ENCODE data around the gene CDS2. TPM values are rescaled to one million over a fixed set of nuclear protein-coding genes. Genes with fewer than 3 reads are reported as not detected.
A peak's percentile ranks its signal among the peaks of the same experiment; 100 is the strongest.

The CDS2 gene
- total RNA-seq, 3 donors from 2014 or later = 31.3 to 37.6 (median 35.3) TPM

DNA sequence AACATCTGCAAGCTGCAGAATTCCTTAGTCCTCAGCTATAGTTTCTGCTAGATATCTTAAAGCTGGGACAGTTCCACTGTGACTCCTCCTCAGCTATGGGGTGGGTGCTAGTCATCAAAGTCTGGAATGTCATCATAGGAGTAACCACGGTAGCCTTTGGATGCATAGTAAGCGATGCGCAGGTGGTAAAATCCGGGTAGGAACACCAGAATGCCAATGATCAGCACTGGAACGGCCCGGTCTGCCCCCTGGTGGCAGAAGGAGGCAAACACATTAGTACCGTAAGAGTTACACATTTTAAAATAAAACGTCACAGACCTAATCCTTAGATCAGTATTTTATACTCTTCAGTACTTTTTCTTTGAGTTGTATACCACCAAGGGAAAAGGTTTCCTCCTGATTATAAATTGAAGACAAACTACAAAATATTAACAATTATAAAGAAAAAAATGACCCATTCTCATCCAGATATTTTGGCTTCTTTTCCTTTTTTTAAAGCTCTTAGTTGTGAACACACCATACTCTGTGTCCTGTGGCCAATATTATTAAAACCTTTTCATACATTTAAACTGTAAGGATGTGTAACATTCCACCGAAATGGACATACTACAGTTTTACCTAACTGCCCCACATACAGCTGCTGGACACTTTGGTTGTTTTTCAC lies 26.0 kb upstream of the CDS2 start:
- peaks cover 18% of the 10 kb centered on the region for H3K4me1 Mint-ChIP-seq (ENCODE audit: low read depth)
- no peaks in the 10 kb centered on the region for H3K27me3 Mint-ChIP-seq (ENCODE audit: low read depth)
- H3K36me3 Mint-ChIP-seq (ENCODE audit: insufficient read depth) = peaks cover 40% of the 10 kb centered on the region
- peak; percentile 69 to 80 for ATAC-seq
- H3K4me3 Mint-ChIP-seq = no peak overlapping the region
- no peaks in the 10 kb centered on the region for H3K9me3 Mint-ChIP-seq
- peak; percentile 78 for DNase-seq

DNA sequence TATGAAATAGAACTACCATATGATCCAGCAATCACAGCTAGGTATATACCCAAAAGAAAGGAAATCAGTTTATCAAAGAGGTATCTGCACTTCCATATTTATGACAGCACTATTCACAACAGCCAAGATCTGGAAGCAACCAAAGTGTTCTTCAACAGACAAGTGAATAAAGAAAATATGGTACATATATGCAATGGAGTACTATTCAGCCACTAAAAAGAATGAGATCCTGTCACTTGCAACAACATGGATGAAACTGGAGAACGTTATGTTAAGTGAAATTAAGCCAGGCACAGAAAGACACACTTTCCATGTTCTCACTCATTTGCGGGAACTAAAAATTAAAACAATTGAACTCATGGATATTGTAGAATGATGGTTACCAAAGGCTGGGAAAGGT lies 22.3 kb upstream of the CDS2 start:
- Mint-ChIP-seq H3K9me3 (no peaks in the 10 kb centered on the region), H3K4me1 (ENCODE audit: low read depth) (peaks cover 18% of the 10 kb centered on the region), H3K4me3 (no peak overlapping the region), H3K36me3 (ENCODE audit: insufficient read depth) (peaks cover 28% of the 10 kb centered on the region), H3K27me3 (ENCODE audit: low read depth) (no peaks in the 10 kb centered on the region)
- DNase-seq (no peak), ATAC-seq (no peak)

DNA sequence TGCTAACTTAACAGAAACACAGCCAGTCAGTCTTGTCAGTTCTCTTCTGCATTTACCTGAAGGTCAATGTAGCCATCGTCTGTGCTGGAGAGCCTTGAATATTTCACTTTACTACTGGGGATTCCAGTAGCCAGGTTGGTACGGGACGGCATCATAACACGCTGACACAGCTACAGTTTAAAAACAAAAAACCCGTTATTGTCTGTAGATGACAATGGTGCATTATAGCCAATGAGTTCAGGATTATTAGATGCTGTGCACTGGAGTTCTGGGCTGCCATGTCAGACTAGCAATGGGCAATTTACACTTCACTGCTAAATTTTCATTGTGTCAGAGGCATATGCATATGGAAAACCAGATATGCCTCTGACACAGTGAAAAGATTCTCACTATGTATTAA lies 17.5 kb upstream of the CDS2 start:
- no peaks in the 10 kb centered on the region for H3K9me3 Mint-ChIP-seq
- no peak for DNase-seq
- no peak for ATAC-seq
- no peak overlapping the region for H3K4me3 Mint-ChIP-seq
- H3K36me3 Mint-ChIP-seq (ENCODE audit: insufficient read depth) = peaks cover 16% of the 10 kb centered on the region
- peaks cover 18% of the 10 kb centered on the region for H3K4me1 Mint-ChIP-seq (ENCODE audit: low read depth)
- H3K27me3 Mint-ChIP-seq (ENCODE audit: low read depth) = no peaks in the 10 kb centered on the region

DNA sequence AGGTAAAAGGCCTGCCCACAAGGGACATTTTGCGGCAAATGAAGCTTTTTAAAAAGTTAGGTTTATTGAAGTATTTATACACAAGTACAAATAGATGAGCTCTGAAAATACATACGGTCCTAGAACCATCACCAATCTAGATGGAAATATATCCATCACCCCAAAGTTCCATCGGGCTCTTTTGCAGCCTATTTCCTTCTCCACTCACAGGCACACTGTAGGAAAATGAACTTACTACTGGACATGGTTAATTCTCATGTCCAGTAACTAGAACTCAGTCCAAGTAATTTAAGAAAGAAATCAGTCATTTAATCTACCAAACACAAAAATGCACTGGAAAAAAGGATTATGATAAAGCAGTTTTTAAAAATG lies 13.2 kb upstream of the CDS2 start:
- peak overlapping the region; percentile 95 for H3K4me3 Mint-ChIP-seq
- H3K4me1 Mint-ChIP-seq (ENCODE audit: low read depth) = peaks cover 30% of the 10 kb centered on the region
- H3K27me3 Mint-ChIP-seq (ENCODE audit: low read depth) = no peaks in the 10 kb centered on the region
- no peaks in the 10 kb centered on the region for H3K9me3 Mint-ChIP-seq
- peaks cover 43% of the 10 kb centered on the region for H3K36me3 Mint-ChIP-seq (ENCODE audit: insufficient read depth)
- DNase-seq (no peak), ATAC-seq (no peak)

DNA sequence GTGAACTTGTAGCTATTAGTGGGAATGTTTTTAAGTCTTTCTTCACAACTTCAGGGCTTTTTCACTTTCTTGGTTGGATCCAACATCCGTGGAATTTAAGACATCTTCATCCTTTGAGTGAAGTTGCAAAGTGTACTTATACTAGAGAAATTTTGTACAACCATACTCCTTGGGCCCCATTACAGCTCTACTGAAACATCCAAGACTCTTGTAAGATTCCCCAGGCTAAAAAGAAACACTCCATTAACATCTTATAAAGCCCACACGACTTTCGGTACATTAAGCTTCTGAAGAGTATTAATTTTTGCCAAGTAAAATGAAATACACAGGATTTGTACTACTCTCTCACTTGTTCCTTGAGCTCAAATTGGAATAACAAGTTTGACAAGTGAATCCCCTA lies 12.4 kb upstream of the CDS2 start:
- Mint-ChIP-seq H3K4me3 (peak overlapping the region; percentile 95), H3K27me3 (ENCODE audit: low read depth) (no peaks in the 10 kb centered on the region), H3K9me3 (no peaks in the 10 kb centered on the region), H3K4me1 (ENCODE audit: low read depth) (peaks cover 30% of the 10 kb centered on the region), H3K36me3 (ENCODE audit: insufficient read depth) (peaks cover 36% of the 10 kb centered on the region)
- ATAC-seq (no peak), DNase-seq (no peak)

DNA sequence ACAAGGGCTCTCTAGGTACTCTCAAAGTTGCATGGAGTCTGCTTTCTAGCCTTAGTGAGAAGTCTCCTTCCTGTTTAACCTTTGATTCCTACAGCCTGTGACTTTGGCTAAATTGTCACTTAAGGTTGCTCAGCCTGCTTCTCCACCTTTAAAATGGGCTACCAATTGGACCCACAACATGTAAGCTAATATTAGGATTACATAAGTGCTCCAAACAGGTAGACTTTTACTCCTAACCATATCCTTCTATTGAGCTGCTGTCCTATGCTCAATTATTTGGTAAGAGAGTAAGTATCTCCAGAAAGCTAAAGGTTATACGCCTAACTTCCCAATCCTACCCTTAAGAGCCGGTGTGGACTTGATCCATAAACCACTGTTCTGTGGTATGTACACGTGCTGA lies 9.9 kb upstream of the CDS2 start:
- no peaks in the 10 kb centered on the region for H3K27me3 Mint-ChIP-seq (ENCODE audit: low read depth)
- peak overlapping the region; percentile 95 for H3K4me3 Mint-ChIP-seq
- peaks cover 33% of the 10 kb centered on the region for H3K36me3 Mint-ChIP-seq (ENCODE audit: insufficient read depth)
- H3K4me1 Mint-ChIP-seq (ENCODE audit: low read depth) = peaks cover 39% of the 10 kb centered on the region
- no peaks in the 10 kb centered on the region for H3K9me3 Mint-ChIP-seq
- DNase-seq (no peak), ATAC-seq (no peak)

DNA sequence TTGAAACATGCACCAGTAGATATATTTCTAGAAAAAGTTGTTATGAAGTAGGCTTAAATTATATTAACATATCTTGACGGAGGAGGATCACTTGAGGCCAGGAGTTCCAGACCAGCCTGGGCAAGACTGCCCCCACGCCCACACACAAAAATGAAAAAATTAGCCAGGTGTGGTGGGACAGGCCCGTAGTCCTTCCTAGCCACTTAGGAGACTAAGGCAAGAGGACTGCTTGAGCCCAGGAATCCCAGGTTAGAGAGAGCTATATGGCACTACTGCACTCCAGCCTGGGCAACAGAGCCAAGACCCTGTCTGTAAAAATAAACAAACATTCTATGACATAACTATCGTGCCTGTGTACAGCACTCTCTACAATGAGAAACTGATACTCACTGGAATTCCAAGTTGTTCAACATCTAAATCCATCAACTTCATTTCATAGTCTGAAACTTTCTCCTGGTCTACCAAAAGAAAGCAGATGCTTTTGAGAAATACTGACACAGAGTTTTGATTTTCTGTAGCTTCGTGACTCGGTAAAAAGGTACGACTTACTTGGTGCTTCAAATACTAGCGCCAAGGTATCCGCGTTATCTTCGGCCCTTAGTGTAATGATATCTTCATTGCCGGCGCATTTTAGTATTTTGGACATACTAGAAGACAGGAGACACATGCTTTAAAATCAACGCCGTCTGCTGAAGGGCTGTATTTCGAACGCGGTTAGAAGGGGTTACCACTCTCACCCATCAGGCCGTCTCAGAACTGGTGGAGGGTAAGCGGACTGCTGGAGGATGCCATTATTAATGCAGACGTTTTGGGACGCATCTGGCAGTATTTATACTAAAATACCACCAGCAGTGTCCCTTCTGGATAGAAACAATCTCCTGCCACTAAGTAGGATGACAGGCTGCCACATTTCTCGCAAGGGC lies 8.3 kb upstream of the CDS2 start:
- H3K4me3 Mint-ChIP-seq = peak overlapping the region; percentile 95
- no peaks in the 10 kb centered on the region for H3K9me3 Mint-ChIP-seq
- H3K36me3 Mint-ChIP-seq (ENCODE audit: insufficient read depth) = peaks cover 33% of the 10 kb centered on the region
- DNase-seq = no peak
- no peaks in the 10 kb centered on the region for H3K27me3 Mint-ChIP-seq (ENCODE audit: low read depth)
- peaks cover 29% of the 10 kb centered on the region for H3K4me1 Mint-ChIP-seq (ENCODE audit: low read depth)
- no peak for ATAC-seq

DNA sequence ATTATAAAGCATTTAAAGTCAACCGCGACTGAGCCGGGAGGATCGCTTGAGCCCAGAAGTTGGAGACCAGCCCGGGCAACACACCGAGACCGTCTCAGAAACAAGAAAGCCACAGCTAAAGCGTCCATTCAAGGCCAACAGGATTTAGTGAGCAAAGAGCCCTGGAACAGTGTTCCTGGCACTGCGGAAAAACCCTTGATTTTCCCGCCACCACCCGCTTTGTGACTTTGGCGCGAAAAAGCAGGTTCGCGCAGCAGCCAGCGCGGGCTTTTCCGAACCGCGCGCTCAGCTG lies 7.7 kb upstream of the CDS2 start:
- Mint-ChIP-seq H3K9me3 (no peaks in the 10 kb centered on the region), H3K36me3 (ENCODE audit: insufficient read depth) (peaks cover 33% of the 10 kb centered on the region), H3K4me1 (ENCODE audit: low read depth) (peaks cover 26% of the 10 kb centered on the region), H3K4me3 (peak overlapping the region; percentile 95), H3K27me3 (ENCODE audit: low read depth) (no peaks in the 10 kb centered on the region)
- ATAC-seq = no peak
- no peak for DNase-seq

DNA sequence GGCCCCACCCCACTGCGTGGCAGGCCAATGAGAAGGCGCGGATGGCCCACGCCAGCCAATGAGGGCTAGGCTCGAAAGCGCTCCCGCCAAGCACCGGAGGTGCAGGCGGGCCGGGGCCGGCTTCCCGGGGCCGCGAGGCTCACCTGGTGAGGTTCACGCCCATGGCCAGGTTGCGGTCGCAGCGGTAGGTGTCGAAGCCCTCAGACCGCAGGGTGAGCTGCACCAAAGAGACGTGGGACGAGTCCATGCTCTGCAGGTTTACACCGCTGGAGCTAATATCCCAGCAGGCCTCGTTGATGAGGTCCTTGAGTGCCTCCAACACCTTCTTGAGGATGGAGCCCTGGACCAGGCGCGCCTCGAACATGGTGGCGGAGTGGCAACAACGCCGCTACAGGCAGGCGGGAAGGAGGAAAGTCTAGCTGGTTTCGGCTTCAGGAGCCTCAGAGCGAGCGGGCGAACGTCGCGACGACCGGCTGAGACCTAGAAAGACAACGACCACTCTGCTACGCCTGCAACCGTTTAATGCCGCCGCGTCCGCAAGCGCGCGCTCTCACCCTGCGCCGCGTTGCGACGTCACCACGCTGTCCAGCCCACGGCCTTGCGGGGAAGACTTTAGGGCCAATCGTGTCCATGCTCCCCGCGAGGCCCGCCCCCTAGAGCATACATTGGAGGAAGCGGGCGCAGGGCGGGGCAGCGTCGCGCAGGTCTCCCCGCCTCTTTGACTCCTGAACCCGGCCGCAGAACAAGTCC lies 7.2 kb upstream of the CDS2 start, which contains the start of gene PCNA:
TSS of gene PCNA (minus strand) at position 524 of the 750 bp plus-strand sequence. CDS start at position 364, 160 bp downstream.
- H3K9me3 Mint-ChIP-seq = no peaks in the 10 kb centered on the region
- no peaks in the 10 kb centered on the region for H3K27me3 Mint-ChIP-seq (ENCODE audit: low read depth)
- H3K4me3 Mint-ChIP-seq = peak within 1 kb of the TSS; percentile 95
- ATAC-seq (peak; percentile 90 to 91), DNase-seq (peak; percentile 91)
- peaks cover 26% of the 10 kb centered on the region for H3K4me1 Mint-ChIP-seq (ENCODE audit: low read depth)
- H3K36me3 Mint-ChIP-seq (ENCODE audit: insufficient read depth) = peaks cover 29% of the 10 kb centered on the region

DNA sequence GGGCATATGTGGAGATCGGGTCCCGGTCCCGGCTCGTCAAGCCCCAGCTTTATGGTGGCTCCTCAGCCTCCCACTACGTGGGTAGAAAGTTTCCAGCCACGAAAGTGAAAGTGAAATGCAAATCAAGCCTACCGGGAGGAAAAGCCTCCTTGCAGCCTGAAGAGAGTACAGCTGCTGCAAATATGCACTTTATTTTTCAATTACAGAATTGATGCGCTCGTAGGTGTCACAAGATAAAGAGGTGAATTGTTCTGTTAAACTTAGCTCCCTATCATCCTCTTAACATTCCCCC lies 6.7 kb upstream of the CDS2 start:
- Mint-ChIP-seq H3K27me3 (ENCODE audit: low read depth) (no peaks in the 10 kb centered on the region), H3K4me3 (peak overlapping the region; percentile 95), H3K36me3 (ENCODE audit: insufficient read depth) (peaks cover 24% of the 10 kb centered on the region), H3K4me1 (ENCODE audit: low read depth) (peaks cover 25% of the 10 kb centered on the region), H3K9me3 (no peaks in the 10 kb centered on the region)
- ATAC-seq = no peak
- DNase-seq = no peak

DNA sequence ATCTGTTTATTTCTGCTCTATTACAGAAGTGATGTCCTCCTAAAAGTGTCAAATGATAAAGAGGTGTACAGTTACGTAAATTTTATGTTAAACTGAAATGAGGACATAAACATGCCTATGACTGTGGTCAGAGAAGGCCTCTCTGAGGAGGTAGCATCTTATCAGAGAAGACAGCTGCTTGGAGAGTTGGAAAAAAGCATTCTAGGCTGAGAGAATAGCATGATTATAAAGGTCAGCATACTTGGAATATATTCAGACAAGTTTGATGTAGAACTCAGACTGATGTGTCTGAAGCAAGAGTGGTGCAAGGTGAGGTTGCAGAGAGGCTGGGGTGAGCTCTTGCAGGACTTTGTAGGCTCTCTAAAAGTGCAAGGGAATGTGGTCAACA lies 3.9 kb upstream of the CDS2 start:
- DNase-seq (no peak), ATAC-seq (no peak)
- Mint-ChIP-seq H3K9me3 (no peaks in the 10 kb centered on the region), H3K36me3 (ENCODE audit: insufficient read depth) (peaks cover 5% of the 10 kb centered on the region), H3K27me3 (ENCODE audit: low read depth) (no peaks in the 10 kb centered on the region), H3K4me1 (ENCODE audit: low read depth) (peaks cover 31% of the 10 kb centered on the region), H3K4me3 (no peak overlapping the region)

DNA sequence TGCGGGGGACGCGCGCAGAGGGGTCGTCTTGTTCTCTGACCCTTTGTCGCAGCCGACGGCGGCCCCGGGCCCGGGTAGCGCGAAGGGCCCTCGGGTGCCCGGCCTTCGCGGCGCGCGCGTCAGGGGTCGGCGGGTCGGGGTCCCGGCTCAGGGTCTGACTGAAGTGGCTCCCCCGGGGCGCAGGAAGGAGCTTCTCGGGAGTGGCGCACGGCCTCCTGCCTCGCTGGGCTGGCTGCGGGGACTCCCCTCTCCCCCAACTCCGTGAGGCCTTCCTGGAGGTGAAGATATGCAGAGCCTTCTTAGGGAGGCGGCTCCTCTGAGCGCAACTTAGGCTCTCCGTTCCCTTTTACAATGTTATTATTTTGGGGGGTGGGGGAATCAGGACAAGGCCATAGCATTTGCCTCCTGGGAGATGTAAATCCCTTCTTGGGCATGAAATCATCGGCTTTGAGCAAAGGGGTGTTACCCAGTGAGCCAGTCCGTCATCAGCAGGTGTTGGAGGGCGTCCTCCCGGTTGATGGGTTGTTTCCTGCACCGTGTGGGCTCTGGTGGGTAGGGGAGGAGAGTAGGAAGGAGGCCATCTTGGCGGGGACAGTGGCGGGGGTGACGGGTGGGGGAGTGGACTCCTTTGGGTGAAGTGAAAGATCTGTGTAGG lies 523 bp downstream of the CDS2 start:
- peak overlapping the region; percentile 88 for H3K4me3 Mint-ChIP-seq
- ATAC-seq (peak; percentile 45 to 46), DNase-seq (peak; percentile 49)
- H3K9me3 Mint-ChIP-seq = no peaks in the 10 kb centered on the region
- no peaks in the 10 kb centered on the region for H3K27me3 Mint-ChIP-seq (ENCODE audit: low read depth)
- H3K4me1 Mint-ChIP-seq (ENCODE audit: low read depth) = peaks cover 34% of the 10 kb centered on the region
- peaks cover 1% of the 10 kb centered on the region for H3K36me3 Mint-ChIP-seq (ENCODE audit: insufficient read depth)

DNA sequence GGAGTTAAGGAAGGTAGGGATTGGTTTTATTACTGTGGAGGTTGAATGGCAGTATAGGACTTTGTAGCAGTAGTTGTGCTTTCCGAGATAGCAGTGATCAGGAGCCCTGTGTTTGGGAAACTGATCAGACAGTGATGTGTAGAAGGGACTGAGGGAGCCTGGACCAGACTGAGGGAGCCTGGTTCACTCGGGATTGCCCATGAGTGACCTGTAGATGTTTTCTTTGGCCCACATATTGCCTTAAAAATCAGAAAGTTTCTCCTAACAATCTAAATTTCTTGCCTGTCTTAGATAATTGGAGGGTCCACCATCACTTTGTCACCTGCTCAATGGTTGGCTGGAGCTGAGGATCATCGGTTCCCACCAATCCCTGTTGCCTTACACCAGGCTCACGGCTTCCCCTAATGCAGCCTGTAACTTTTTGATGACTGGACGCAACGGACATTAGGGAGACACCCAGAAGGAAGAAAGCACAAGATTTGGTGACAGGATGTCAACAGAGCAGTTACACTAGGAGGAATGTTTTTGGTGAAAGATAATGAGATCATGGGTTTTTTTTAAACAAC lies 1.1 kb downstream of the CDS2 start:
- Mint-ChIP-seq H3K9me3 (no peaks in the 10 kb centered on the region), H3K27me3 (ENCODE audit: low read depth) (no peaks in the 10 kb centered on the region), H3K36me3 (ENCODE audit: insufficient read depth) (peaks cover 1% of the 10 kb centered on the region), H3K4me1 (ENCODE audit: low read depth) (peaks cover 34% of the 10 kb centered on the region), H3K4me3 (peak overlapping the region; percentile 88)
- no peak for DNase-seq
- no peak for ATAC-seq

DNA sequence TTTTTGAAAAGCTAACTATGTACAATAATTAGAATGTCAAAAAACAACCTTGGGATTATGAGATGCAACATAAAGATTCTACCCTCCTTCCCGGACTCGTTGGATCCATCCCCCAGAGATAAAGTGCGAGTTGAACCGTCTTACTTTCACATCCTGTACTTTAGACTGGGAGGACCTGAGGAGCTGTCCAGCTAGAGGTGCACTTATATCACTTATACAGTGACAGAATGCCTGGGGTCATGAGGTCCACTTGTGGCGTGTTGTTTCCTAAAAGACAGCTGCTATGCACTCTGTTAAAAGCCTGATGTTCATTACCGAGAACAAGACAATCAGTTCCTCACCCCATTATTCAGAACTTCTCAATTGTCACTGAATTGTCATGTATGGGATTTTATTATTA lies 2.1 kb downstream of the CDS2 start:
- Mint-ChIP-seq H3K36me3 (ENCODE audit: insufficient read depth) (peaks cover 1% of the 10 kb centered on the region), H3K9me3 (no peaks in the 10 kb centered on the region), H3K4me1 (ENCODE audit: low read depth) (peaks cover 34% of the 10 kb centered on the region), H3K4me3 (peak overlapping the region; percentile 88), H3K27me3 (ENCODE audit: low read depth) (no peaks in the 10 kb centered on the region)
- DNase-seq (no peak), ATAC-seq (no peak)

Data from activated T-cell treated with anti-CD3 and anti-CD28 coated beads, Interleukin-2, amount 50 U/mL, for 4 hours (primary cell).